Stimulated activated CD8-positive, alpha-beta memory T cell treated with anti-CD3 and anti-CD28 coated beads, Interleukin-12 subunit alpha, Interleukin-12 subunit beta, amount 100 ng/mL, for 1 hour (primary cell): Measurements from ENCODE around the gene COX6B1.
"Not testable (repeated sequence)": the region's sequence is repeated elsewhere in the genome, so short reads cannot be mapped to it uniquely, and the experiment has no call there.

ENCODE experiments used
- DNase-seq: peaks from one replicate; pipeline ENCODE4 v3.0.0-alpha.2; 2020; ENCODE audit warnings: low read depth

COX6B1 gene, protein sequence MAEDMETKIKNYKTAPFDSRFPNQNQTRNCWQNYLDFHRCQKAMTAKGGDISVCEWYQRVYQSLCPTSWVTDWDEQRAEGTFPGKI

DNA sequence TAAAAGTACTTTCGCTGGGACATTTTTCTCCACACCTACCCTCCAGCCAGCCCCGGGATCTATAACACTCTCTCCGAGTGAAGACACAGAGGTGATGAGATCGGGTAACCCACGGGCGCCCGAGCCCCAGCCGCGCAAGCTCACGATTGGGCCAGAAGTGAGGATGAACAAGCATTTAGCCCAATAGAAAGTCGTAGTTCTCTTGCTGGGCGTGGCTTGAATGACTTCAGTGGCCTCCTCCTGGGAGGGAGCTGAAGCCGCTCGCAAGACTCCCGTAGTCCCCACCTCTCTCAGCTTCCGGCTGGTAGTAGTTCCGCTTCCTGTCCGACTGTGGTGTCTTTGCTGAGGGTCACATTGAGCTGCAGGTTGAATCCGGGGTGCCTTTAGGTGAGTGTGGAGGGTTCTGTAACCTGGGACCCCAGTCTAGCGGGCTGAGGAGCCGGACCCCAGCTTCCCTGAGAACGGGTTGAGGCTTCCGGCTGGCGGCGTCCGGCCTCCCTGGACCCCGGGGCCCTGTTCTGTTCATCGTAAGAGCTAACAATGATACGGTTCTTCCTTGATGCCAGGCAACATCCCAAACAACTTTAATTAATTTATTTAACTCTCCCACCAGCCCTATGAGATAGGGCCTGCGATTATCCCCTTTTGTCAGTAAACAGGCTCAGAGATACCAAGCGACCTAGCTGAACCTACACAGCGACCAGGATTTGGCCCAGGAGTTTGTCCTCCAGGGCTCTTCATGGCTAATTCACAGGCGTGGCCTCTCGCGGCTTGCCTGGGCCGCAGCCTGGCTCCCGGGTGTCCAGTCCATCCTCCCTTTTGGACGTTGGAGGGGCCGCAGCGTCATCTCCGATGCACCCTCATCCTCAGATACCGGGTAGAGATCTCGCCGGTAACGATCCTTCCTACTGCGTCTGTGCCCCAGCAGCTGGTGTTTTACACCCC lies at the start of gene COX6B1:
Gene COX6B1 (plus strand): TSS at position 307 of the 945 bp plus-strand sequence. CDS start 2,921 bp downstream, outside the sequence.
- DNase-seq: peak; percentile 87

DNA sequence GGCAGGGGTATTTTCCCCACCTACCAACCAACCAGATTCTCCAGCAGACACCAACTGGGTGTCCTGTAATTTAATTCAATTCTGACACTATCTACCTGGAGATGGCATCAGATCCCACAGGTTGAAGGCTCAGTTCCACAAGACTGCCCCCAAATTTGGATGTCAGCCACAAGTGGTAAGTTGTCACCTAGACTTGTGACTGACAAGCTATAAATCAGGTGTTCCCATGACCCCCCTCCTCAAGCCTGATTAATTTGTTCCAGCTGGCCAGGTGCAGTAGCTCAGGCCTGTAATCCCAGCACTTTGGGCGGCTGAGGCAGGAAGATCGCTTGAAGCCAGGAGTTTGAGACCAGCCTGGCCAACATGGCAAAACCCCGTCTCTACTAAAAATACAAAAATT lies 46.2 kb upstream of the COX6B1 start:
- DNase-seq: no peak

DNA sequence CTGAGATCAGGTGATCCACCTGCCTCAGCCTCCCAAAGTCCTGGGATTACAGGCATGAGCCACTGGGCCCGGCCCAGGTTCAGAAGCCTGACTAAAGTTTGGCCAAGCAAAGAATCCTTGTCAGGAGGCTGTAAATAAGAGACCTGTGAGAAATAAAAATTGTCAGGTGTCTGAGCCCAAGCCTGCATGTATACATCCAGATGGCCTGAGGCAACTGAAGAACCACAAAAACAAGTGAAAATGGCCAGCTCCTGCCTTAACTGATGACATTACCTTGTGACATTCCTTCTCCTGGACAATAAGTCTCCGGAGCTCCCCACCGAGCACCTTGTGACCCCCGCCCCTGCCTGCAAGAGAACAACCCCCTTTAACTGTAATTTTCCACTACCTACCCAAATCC lies 43.7 kb upstream of the COX6B1 start:
- not testable (repeated sequence) for DNase-seq

DNA sequence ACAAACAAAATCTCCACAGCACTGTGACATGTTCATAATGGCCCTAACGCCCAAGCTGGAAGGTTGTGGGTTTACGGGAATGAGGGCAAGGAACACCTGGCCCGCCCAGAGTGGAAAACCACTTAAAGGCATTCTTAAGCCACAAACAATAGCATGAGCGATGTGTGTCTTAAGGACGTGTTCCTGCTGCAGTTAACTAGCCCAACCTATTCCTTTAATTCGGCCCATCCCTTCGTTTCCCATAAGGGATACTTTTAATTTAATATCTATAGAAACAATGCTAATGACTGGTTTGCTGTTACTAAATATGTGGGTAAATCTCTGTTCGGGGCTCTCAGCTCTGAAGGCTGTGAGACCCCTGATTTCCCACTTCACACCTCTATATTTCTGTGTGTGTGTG lies 41.0 kb upstream of the COX6B1 start:
- not testable (repeated sequence) for DNase-seq

GRCh38 chr19:35607661-35608060 lies 40.5 kb upstream of the COX6B1 start:
- DNase-seq: no peak

DNA sequence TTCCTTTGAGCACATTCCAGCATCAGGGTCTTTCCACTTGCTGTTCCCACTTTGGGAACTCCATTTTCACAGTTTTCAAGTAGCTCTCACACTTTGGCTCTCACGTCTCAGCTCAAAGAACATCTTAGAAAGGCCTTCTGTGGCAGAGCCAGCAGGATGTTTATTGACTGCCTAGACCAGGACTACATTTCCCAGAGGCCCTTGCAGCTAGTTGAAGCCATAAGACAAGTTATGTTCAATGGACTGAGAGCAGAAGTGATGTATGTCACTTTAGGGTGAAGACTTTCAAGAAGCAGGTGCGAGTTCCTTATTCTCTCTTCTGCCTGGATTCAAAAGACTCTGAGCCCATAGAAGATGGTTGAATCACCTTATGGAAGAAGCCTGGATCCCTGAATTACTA lies 39.9 kb upstream of the COX6B1 start:
- DNase-seq: no peak

DNA sequence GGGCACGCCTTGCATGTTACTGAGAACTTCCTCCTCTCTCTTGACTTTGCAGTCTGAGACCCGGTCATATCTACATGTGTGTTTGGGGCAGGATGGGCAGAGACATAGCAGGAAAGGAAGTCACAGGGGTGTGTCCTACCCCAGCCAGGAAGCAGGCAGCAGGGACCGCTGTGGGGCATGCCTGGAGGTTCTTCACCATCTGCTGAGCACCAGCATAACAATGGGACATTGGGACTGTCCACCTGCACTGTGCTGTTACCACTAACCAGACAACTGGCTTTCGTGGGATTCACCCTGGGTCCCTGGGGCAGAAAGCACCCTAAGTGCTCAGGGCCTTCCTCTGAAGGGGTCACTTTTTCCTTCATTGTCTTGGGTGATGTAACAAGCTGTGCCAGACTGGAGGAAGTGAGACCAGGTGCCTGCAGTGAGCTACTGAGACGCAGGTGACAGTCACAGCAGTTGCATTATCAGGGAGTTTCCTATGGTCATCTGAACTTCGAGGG lies 38.2 kb upstream of the COX6B1 start:
- no peak for DNase-seq

GRCh38 chr19:35612224-35612558 lies 35.9 kb upstream of the COX6B1 start:
- DNase-seq: no peak

DNA sequence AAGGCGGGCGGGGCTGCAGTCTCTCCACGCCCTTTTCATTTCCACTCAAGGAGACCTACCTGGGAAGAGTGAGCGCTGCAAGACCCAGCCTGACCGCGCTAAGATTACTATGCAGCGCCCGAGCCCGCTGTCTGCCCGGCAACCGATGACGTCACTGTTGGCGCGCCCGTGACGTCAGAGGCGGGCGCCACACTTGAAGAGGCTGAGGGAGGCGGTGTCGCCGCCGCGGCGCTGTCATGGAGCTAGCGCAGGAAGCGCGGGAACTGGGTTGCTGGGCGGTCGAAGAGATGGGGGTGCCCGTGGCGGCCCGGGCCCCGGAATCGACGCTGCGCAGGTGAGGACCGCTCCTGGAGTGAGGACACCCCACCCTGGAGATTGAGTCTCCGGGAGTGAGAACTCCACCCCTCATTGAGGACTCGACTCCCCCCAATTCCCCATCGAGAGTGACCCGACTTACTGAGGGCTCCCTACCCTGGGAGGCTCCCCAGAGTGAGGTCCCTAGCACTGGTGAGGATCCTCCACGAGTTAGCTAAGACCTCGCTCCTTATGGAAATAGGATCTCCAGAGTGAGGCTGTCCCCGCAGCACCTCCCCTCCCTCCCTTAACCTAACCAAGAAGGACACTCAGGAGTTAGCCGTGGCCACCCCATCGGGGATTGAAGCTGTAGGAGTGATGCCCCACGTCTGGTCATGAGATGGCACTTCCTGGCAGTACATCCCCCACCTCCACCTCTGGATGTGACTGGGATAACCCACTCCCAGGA lies 35.4 kb upstream of the COX6B1 start, which contains the start of gene HAUS5:
Gene HAUS5 (plus strand): TSS at position 177 of the 763 bp plus-strand sequence. CDS start 60 bp downstream, at position 237.
- DNase-seq: peak; percentile 93

- DNase-seq: no peak
Measured at GRCh38 chr19:35613574-35613973, 34.5 kb upstream of the COX6B1 start.

DNA sequence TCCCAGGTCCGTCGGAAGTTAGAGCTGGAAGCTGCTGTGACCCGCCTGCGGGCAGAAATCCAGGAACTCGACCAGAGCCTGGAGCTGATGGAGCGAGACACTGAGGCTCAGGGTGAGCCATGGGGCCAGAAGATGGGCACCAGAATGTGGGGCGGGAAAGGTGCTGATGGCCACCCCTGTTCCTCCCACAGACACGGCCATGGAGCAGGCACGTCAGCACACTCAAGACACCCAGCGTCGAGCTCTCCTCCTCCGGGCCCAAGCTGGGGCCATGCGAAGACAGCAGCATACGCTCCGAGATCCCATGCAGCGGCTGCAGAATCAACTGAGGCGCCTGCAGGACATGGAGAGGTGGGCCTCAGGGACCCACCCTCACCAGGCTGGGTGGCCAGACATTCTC lies 33.1 kb upstream of the COX6B1 start:
- no peak for DNase-seq

GRCh38 chr19:35618857-35619256 lies 29.3 kb upstream of the COX6B1 start:
- no peak for DNase-seq

GRCh38 chr19:35619290-35619923 lies 28.7 kb upstream of the COX6B1 start:
- DNase-seq: no peak

- DNase-seq: no peak
Measured at GRCh38 chr19:35620001-35620400, 28.1 kb upstream of the COX6B1 start.

DNA sequence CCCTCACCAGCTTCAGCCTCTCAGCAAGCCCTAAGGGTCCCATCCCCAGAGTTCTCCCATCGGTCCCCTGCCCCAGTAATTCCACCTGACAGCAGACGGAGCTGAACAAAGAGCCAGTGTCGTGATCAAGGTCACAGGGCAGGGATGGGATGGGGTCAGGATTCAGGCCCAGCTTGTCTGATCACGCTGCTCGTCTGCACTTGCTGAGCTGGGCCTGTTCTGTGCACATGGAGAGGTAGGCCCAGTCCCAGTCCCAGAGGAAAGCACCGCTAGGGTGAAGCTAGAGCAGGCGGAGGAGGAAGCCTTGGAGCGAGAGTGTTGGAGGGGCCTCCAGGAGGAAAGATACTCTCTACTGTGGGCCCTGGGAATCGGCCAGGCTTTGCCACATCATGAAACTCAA lies 26.4 kb upstream of the COX6B1 start:
- no peak for DNase-seq

GRCh38 chr19:35622750-35623149 lies 25.4 kb upstream of the COX6B1 start:
- DNase-seq: no peak

DNA sequence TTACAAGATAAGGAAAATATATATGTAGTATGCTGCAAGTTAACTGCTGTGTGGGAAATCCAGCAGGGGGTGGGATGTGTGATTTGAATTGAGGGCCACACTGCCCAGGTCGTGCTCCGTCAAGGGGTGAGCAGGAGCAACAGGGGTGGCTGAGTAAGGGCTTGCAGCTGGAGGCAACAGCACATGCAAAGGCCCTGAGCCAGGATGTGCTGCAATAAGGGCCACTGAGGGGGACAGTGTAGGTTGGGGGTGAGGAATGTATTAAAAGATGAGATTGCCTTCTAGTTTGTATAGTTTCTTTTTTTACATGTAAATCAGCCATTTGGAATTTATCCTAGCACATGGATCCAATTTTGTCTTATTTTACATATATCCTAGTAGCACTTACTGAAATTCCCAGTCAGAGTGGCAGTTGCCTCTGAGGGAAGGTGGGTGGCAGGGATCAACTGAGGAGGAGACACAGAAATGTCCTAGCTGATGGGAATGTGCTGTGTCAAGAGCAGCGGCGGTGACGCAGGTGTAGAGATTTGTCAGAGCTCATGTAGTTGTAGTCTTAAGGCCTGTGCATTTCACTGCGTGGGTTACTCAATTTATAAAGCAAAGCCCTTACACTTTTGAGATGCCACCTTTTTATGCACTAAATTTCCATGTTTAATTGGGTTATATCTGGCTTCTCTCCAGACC lies 24.7 kb upstream of the COX6B1 start:
- no peak for DNase-seq

GRCh38 chr19:35628264-35628564 lies 19.9 kb upstream of the COX6B1 start:
- DNase-seq: no peak

- peak; percentile 95 for DNase-seq
Measured at GRCh38 chr19:35628565-35629331, 19.4 kb upstream of the COX6B1 start, which contains the start of gene RBM42. TSS of gene RBM42 (plus strand) at chr19:35629036. CDS start at chr19:35629154, 118 bp downstream.

GRCh38 chr19:35629332-35629633 lies 18.8 kb upstream of the COX6B1 start:
- DNase-seq: no peak
